ENCODE results near the gene SLC13A3. TPM values are rescaled to one million over a fixed set of nuclear protein-coding genes. Genes with fewer than 3 reads are reported as not detected.

SLC13A3 gene
- total RNA-seq, 1 donor from 2014 or later: 0.30 TPM

GRCh38 chr20:46530640-46531039 lies 120.6 kb downstream of the SLC13A3 start:
- no peak for ATAC-seq
- intact Hi-C loops (cut with DNase I): no loop called here
- no peak for DNase-seq (ENCODE audit: missing footprints)

- intact Hi-C loops (cut with DNase I): no loop called here
- DNase-seq (ENCODE audit: missing footprints): no peak
- no peak for ATAC-seq
These were observed 127.4 kb downstream of the SLC13A3 start for GRCh38 chr20:46523696-46524328.

GRCh38 chr20:46523108-46523507 lies 128.2 kb downstream of the SLC13A3 start:
- no peak for ATAC-seq

GRCh38 chr20:46520976-46521579 lies 130.2 kb downstream of the SLC13A3 start:
- DNase-seq (ENCODE audit: missing footprints) (no peak), ATAC-seq (peak; percentile 44)
- intact Hi-C loops (cut with DNase I): no loop called here

More at GRCh38 chr20:46523108-46523507, 128.2 kb downstream of the SLC13A3 start:
- DNase-seq (ENCODE audit: missing footprints): no peak
- intact Hi-C loops (cut with DNase I): no loop called here

GRCh38 chr20:46520540-46520939 lies 130.7 kb downstream of the SLC13A3 start:
- DNase-seq (ENCODE audit: missing footprints): no peak
- intact Hi-C loops (cut with DNase I): no loop called here
- no peak for ATAC-seq

GRCh38 chr20:46519471-46520068 lies 131.7 kb downstream of the SLC13A3 start:
- intact Hi-C loops (cut with DNase I): no loop called here
- no peak for ATAC-seq
- no peak for DNase-seq (ENCODE audit: missing footprints)

- DNase-seq (ENCODE audit: missing footprints) (peak; percentile 82), ATAC-seq (peak; percentile 96)
- intact Hi-C loops (cut with DNase I): loop anchor here (5.0 kb wide), 1 partner anchor 174 kb away; the partner anchor contains the start of gene TP53RK
These were observed 138.1 kb downstream of the SLC13A3 start, which contains the start of gene ZNF334 for GRCh38 chr20:46512943-46513844. Gene ZNF334 (minus strand): TSS chr20:46513559. CDS start chr20:46512102, 1,457 bp downstream.

- intact Hi-C loops (cut with DNase I): no loop called here
- DNase-seq (ENCODE audit: missing footprints) (no peak), ATAC-seq (no peak)
These were observed 141.7 kb downstream of the SLC13A3 start for GRCh38 chr20:46509523-46509922.

Other genes starting within 250 kb of the SLC13A3 start
- gene ELMO2, start 244.8 kb downstream of the SLC13A3 start, total RNA-seq: 38.7 TPM
- 0.57 TPM for gene ZNF334, start 137.9 kb downstream of the SLC13A3 start, total RNA-seq
- gene OCSTAMP, start 100.8 kb downstream of the SLC13A3 start, total RNA-seq: not detected
- 5.6 TPM for gene TP53RK, start 38.0 kb upstream of the SLC13A3 start, total RNA-seq
- gene SLC2A10, start 58.2 kb upstream of the SLC13A3 start, total RNA-seq: 3.1 TPM
- gene EYA2, start 243.4 kb upstream of the SLC13A3 start, total RNA-seq: 1.5 TPM